Stimulated activated CD4-positive, alpha-beta T cell treated with anti-CD3 and anti-CD28 coated beads, Interleukin-2, amount 100 ng/mL, for 24 hours (primary cell): ENCODE measurements around the gene CNST.
A peak's percentile ranks its signal among the peaks of the same experiment; 100 is the strongest.
"Not testable (repeated sequence)": the region's sequence is repeated elsewhere in the genome, so short reads cannot be mapped to it uniquely, and the experiment has no call there.

Experiments
- DNase-seq, 2 donors: peaks; one replicate each; pipeline ENCODE4 v3.0.0-alpha.2; 2020

CNST gene

DNA sequence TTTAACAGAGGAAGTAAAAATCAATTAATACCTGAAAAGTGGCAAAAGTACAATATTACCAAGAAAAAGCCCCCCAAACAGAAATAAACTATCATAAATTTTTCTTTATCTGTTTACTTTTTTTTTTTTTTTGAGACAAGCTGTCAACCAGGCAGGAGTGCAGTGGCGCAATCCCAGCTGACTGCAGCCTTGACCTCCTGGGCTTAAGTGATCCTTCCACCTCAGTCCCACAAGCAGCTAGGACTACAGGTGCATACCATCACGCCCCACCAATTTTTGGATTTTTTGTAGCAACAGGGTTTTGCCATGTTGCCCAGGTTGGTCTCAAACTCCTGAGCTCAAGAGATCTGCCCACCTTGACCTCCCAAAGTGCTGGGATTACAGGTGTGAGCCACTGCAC, 8.2 kb upstream of the CNST start:
- no peak for DNase-seq

DNA sequence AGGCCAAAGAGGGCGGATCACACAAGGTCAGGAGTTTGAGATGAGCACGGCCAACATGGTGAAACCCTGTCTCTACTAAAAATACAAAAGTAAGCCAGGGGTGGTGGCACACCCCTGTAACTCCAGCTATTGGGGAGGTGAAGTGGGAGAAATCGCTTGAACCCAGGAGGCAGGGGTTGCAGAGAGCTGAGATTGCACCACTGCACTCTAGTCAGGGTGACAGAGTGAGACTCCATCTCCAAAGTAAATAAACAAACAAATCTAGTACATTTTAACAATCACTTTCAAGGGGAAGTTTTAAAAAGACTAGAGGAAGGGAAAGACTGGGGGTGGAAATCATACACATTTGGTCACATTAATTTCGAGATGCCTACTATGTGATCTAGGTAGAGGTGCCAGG, 6.9 kb upstream of the CNST start:
- DNase-seq, result no peak

DNA sequence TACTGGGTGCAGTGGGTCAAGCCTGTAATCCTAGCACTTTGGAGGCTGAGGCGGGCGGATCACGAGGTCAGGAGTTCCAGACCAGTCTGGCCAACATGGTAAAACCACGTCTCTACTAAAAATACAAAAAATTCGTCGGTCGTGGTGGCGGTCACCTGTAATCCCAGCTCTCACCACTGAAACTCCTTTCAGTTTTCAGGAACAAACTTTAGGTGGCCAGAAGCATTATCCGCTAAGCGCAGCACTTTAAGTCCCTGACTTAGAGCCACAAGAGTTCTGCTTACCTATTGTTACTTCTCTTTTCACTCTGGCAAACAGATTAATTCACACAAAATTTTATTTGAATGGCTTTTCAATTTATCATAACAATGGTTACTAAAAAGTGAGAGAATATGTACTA, 5.4 kb upstream of the CNST start:
- not testable (repeated sequence) for DNase-seq

DNA sequence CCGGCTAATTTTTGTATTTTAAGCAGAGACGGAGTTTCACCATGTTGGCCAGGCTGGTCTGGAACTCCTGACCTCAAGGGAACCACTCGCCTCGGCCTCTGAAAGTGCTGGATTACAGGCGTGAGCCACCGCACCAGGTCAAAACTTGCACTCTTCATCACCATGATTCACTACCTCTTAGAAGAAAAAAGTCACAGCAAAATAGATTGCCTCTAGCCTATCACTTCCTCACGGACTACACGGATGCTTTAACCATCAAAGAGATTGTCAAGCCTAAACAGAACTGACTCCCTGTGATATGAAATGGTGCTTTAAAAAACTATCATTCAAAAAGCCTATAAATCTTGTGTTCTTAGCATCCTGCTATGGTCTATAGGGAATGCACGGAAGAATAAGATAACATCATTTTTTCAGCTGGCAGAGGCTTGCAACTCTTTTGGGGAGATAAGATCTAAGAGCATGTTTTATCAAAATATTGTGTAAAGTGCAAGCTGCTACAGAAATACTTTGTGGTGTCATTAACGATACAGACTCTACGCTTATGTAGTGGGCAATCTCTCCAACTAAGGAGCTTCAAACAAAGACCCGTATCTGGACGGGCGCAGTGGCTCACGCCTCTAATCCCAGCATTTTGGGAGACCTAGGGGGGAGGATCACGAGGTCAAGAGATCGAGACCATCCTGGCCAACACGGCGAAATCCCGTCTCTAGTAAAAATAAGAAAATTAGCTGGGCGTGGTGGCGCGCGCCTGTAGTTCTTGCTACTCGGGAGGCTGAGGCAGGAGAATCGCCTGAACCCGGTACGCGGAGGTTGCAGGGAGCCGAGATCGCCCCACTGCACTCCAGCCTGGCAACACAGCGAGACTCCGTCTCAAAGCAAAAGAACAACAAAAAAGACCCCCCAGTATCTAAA, 1.2 kb upstream of the CNST start:
- peak in 1 of 2 donors; percentile 27 for DNase-seq

DNA sequence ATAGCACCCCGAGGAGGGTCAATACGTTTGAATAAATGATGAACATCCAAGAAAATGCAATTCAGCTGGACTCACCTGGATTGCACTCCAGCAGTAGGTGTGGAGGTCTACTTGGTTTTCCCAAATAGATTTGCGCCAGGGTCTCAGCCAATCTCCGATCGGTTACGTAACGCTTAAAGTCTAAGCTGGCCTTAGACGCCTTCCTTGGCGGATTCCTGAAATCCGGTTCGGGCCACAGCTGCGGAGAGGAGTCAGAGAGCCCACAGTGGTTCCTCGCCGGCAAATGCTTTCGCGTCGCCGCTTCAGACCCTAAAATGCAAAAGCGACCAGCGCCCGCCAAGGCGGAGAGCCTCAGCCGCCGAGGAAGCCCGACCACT, 517 bp upstream of the CNST start:
- DNase-seq, result no peak

DNA sequence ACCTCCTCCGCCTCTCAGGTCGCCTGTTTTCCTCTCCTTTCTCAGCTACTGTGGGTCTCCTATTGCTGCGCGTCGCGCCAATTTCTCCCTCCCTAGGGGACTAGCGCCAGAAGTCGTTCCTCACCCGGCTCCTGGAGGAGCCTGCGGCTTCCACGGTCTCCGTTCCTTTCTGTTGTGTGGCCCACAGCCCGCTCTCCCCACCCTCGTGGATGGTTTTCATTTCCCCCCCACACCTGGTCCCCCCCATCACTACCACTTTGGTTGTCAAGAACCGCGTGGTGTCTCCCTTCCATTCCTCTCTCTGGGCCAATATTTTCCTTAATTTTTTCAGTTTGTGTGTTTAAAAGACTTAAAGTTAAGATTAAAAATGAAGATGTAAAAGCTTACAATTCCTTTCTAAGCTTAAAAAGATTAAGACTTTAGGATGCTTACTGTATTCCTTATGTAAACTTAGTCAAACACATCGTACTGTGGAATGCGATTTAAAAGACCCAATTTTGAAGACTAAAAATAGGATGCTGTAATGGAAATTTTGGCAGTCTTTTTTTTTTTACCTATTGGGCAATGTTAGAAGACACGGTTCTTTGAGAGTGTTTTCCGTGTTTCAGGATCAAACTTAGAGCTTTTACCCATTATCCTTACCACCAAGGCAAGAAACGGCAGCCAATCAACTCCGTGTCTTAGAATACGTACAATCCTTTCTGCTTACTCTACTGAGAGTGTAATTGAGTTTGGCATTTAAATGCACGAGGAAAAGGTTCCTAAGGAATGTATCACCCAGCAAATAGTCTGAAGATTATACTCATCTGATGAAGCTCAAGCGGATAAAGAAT, 773 bp downstream of the CNST start:
- DNase-seq, result no peak

DNA sequence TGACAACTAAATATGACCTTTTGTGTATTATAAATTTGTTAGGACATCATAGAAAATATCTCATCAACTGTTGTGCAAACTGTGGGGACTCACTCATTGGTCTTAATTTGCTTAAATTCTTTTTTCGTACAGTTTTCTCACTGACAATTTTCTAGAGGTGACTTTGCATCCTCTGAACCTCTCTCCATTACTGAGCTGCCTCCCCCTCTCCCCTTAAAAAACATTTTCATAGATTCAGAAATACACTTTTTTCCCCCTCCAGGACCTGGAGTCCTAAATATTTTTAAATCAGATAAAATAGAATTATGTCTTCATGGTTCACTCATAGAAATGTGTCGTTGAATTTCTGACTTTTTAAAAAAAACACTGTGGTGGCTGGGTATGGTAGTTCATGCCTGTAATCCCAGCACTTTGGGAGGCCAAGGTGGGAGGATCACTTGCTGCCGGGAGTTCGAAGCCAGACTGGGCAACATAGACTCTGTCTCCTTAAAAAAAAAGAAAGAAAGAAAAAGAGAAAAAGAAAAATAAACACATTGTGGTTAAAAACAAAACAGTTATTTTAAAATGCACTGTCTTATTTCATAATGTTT, 1.5 kb downstream of the CNST start:
- no peak for DNase-seq

DNA sequence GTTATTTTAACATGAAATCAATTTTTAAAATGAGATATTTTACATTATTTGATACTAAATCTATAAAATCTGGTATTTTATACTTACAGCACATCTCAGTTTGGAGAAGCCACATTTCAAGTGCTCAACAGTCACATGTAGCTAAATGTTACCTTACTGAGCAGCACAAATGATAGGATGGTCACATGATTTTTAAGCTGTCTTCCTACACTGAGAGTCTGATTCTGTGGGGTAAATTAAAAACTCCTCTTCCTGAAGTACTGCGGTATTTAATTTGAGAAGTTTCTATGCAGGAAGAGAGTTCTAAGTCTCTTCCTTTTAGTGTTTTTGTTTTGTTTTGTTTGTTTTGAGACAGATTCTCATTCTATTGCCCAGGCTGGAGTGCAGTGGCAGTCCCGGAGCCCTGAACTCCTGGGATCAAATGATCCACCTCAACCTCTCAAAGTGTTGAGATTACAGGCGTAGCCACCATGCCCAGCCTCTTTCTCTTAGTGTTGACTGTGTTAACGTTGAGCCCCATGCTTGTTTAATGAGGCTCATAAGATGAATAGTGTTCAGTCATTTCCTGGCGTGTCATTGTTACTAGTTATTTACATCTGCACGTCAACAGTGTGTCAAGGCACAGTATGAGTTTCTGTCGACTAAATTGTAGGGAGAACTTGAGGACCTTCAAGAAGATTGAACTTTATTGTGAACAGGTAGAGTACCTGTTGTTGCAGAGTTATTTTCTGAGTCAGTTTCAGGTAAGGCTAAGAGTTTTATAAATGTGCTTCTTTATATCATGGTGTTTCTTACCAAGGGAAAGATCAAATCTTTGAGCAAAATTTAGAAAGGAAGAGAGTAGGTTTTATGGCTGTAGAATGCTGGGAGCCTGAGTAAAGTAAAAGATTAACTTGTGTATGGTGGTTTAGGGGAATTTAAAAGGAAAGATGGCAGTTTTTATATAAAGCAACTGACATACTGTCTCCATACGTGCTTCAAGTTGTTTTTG, 3.3 kb downstream of the CNST start:
- peak in 1 of 2 donors; percentile 27 for DNase-seq

DNA sequence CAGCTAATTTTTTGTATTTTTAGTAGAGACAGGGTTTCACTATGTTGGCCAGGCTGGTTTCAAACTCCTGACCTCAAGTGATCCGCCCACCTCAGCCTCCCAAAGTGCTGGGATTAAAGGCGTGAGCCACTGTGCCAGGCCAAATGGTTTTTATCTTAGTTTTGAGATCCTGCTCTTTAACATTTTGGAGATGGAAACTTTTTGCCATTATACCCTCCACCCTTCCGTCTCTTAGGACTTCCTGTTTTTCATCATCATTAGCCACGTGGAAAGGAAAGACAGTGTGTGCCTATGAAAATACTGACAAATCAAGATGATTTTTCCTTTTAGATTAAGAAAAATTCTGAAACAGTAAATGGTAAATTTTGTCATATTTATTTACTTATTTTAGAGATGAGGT, 5.1 kb downstream of the CNST start:
- not testable (repeated sequence) for DNase-seq

DNA sequence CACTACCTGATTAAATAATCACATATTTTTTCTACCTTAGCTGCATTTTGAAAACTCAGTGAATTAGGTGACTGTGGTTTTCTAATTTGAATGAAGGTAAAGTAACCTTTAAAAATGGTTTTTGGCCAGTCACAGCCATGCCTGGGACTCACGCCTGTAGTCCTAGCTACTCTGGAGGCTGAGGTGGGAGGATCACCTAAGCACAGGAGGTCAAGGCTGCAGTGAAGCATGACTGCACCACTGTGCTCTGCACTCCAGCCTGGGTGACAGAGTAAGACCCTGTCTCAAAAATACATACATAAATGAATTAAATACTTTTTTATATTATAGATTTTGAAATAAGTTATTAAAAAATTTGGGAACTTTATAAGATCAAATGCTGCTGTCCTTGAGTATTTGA, 5.7 kb downstream of the CNST start:
- DNase-seq, result no peak

DNA sequence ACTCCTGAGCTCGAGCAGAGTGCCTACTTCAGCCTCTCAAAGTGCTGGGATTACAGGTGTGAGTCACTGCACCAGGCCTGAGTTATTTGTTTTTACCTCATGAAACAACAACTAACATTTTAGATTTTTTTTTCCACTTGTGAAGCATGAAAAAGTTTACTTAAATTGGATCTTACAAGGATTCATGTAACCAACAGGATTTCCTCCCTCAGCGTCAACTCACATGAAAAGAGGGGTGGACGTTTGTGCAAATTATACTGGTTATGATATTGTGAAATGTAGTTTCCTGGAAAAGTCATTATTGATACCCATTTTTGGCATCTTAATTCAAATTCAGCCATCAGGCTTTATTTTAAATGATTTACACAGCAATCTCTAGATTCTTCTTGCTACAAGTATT, 6.5 kb downstream of the CNST start:
- DNase-seq, result no peak

DNA sequence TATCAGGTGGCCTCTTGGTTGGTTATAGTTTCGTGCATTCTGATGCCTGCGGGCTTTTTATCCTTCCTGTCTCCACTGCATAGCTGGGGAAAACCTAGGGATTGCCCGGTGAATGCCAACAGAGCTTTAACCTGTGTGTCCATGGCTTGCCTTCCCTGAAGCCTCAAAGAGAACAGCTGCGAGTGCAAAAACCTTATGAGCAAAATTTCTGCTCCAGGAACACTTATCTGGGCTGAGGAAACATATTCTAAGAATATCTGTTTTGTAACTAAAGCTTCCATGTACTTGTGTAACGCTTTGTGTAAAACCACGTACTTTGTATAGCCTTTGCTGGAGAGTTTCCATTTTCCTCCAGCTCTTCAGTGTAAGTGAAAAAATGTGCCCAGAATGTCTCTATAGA, 7.2 kb downstream of the CNST start:
- DNase-seq, result no peak

DNA sequence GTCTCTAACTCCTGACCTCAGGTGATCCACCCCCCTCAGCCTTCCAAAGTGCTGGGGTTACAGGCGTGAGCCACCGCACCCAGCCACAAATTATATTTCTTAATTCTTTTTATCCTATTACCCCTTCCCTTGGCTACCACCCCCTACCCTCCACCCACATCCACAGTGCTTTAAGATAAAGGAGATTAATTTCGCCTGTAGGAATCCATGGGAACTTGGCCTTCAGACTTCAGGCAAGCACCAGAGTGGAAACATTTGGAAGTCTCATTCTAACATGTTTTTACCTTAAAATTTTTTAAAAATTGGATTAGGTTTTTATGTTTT, 10.4 kb downstream of the CNST start:
- DNase-seq, result no peak

DNA sequence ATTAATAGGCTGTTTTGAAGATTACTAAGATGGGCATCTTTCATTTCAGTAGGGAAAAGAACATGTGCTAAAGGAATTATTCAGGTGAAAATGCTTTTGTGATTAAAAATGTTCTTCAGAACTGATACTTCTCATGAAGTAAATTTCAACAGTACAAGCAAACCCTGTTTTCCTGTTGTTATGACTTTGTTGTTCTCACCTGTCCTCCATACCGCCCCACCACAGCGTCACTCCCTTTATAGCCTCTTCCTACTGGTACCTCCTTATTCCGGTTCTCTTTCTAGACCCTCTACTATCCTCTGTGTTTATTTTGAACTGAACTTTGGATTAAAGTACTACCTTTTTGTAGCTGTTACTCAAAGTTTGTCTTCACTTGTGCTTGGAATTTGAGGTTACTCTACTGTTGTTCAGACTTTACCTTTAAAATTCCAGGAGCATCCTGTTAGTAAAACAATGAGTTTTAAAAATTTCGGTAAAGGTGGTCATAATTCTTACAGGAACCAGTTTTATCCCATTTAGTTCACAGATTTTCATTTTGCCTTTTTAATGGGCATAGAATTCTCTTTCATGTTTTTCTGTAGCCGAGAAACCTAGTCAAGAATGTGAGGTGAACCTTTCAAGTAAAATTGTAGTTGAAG, 10.9 kb downstream of the CNST start:
- DNase-seq, result no peak

DNA sequence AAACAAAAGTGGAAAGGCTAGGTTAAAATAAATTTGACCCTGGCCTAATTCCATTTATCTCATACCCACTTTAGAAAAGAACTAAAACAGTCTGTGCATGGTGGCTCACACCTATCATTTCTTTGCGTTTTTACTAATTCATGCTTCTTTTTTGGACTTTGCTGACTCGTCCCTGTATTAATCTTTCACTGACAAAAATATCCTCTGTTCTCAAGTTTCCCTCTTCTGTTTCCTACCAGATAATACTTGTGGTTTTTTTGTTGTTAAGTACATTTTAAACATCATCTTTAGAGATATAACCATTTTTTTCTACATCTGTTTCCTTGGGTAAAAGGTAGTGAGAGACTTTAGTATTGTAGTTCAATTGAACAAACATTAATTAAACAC, 11.5 kb downstream of the CNST start:
- no peak for DNase-seq

DNA sequence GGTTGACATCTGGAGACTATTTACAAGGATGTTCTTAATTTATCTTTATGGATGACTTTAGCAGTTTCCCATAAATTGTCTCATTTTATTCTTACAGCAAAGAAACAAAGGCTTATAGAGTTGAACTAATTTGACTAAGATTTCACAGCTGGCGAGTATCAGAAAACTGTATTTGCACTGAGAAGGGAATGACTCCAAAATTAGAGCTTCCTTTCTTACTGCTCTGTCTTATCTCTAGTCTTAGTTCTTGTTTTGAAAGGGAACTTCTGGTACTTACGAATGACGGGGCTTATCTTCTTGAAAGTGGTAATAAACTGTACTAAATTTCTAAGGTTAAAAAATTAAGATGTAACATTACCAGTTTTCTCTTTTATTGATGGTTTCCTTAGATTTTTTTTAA, 13.6 kb downstream of the CNST start:
- DNase-seq, result no peak

DNA sequence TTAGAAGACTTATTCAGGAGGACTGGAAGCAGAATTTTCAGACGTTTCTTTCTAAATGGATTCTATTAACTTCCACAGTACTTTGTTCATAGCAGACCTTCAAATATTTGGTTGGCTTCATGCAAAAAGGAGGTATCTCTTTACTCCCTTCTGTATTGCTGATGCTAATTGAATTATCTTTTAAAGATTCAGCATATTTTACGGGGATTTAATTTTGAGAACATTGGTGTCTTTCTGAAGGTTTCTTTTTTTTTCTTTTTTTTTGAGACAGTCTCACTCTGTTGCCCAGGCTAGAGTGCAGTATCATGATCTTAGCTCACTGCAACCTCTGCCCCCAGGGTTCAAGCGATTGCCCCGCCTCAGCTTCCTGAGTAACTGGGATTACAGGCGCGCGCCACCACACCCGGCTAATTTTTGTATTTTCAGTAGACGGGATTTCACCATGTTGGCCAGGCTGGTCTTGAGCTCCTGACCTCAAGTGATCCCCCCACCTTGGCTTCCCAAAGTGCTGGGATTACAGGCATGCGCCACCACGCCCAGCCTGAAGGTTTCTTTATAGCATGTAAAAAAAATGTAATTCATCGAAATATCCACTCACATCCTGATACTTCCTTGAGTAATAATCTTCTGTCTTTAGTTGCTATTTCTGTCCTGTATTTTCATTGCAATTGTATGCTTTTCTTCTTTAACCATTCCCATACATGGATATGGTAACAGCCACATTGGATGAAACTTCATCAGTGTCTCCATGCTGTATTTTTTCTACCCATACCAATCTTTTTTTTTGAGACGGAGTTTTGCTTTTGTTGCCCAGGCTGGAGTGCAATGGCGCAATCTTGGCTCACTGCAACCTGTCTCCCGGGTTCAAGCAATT, 14.5 kb downstream of the CNST start:
- DNase-seq, result no peak

DNA sequence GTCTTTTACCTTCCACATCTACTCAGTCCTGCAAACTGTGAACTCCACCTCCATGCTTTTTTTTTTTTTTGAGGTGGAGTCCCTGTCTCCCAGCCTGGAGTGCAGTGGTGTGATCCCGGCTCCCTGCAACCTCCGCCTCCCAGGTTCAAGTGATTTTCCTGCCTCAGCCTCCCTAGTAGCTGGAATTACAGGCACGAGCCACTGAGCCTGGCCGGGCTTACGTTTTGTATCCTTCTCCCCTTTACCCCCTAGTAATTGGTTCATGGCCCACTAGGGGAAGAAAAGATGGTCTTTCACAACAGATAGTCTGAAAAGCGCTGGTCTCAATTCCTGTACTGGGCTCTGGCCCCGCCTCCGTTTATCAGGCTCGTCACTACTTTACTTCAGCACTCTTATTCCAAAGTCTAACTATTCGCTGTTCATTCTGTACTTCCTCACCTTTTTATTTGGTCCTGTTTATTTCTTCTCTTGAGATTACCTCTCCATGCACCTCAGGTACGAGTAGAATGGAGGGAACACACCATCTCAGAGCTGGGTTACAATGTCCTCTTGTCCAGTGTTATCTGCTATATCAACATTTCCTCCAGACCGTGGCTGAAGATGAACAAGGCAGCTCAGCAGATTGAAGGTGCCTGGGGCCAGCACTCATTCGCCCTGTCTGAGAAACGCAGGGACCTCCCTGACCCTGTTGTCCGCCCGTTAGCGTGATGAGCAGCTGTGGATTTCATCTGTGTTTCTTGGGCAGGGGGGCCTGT, 16.2 kb downstream of the CNST start:
- no peak for DNase-seq

DNA sequence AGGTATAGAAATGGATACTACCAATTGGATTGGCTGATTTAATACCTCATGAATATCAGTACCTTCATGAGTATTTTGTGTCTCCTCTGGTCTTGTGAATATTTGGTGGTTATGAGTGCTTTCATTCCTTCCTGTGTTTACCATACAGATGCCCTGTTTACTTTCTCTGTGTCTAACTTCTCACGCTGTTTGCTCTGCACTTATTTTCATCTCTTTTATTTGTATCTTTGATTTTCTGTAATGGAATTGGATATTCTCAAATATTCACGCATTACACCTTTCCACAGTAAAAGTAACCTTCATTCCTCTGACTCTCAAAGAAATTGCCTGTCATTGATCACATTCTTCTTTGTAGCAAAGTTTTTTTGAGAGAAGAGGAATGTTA, 16.8 kb downstream of the CNST start:
- DNase-seq, result no peak

DNA sequence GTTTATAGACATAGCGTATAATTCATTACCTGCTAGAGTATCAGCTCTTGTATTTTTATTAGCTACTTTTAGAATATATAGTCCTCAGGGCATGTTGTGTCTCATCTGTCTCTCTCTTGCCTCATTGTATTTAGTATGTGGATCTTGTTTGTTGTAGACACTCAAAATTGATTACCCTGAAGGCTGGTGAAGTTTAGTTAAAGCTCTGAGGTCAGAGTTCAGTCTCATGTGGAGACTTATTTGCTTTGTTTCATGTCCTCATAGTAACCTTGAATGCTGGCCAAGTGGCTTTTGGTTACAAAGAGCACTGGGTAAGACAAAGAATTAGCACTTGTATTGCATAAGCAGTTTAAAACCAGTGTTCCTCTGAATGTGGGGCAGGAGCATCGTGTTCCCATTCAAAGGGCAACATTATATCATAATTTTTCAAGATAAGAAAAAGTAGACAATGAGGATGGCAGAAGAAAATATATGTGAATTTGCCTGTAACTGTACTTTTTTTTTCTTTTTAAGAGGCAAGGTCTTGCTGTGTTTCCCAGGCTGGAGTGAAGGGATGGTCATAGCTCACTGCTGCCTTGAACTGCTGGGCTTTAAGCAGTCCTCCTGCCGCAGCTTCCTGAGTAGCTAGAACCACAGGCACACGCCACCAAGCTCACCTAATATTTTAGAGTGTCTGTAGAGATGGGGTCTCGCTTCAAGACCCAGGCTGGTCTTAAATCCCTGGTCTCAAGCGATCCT, 17.4 kb downstream of the CNST start:
- no peak for DNase-seq
